ENCODE measurements around the gene LUC7L.

The LUC7L gene

DNA sequence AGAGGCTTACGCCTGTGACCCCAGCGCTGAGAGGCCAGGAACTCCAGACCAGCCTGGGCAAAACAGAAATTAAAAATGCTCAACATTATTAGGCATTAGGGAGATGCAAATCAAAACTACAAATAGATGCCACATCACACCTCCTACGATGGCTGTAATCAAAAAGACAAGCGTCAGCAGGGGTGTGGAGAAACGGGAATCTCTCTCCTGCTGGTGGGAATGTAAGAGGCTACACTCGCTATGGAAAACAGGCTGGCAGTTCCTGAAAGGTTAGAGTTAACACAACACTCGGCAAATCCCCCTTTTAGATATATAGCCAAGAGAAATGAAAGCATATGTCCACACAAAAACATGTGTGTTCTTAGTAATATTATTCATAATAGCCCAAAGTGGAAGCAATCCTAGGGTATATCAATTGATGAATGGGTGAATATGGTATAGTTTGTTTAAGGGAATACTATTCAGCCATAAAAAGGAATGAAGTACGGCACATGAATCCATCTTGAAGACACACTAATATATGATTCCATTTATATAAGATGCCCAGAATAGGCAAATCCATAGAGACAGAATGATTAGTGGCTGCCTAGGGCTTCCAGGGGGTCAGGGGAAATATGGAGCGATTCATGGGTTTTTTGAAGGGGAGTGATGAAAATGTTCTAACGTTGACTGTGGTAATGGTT, 88.9 kb downstream of the LUC7L start:
- Histone ChIP-seq H3K4me1 (ENCODE audit: insufficient read depth, low read length) (no peaks in the 10 kb centered on the region), H3K27me3 (ENCODE audit: insufficient read depth, low read length) (no peaks in the 10 kb centered on the region), H3K36me3 (ENCODE audit: insufficient read depth, low read length) (no peaks in the 10 kb centered on the region), H2AFZ (ENCODE audit: low read depth, low read length) (no peak overlapping the region), H3K9me3 (ENCODE audit: low read length) (no peaks in the 10 kb centered on the region), H3K4me3 (ENCODE audit: low read length) (no peak overlapping the region)
